Measurements from ENCODE around the gene TECR. TPM values are rescaled to one million over a fixed set of nuclear protein-coding genes. Genes with fewer than 3 reads are reported as not detected.
"Not testable (repeated sequence)": the region's sequence is repeated elsewhere in the genome, so short reads cannot be mapped to it uniquely, and the experiment has no call there.

TECR gene
- total RNA-seq, 1 experiment from 2014 or later: 181 TPM

- in situ Hi-C loops (cut with HindIII; ENCODE audit: low pct_unique_long_range_greater_than_20kb, low sequenced_read_pairs); DNase-seq (ENCODE audit: low read depth): not testable (repeated sequence)
Measured at GRCh38 chr19:14613399-14614098, 84.2 kb downstream of the TECR start.

- no peak for DNase-seq (ENCODE audit: low read depth)
- in situ Hi-C loops (cut with HindIII; ENCODE audit: low pct_unique_long_range_greater_than_20kb, low sequenced_read_pairs): no loop called here
Measured at GRCh38 chr19:14614099-14614412, 84.7 kb downstream of the TECR start.

Other genes starting within 250 kb of the TECR start
- gene ADGRE5, start 148.2 kb upstream of the TECR start, total RNA-seq (2014; rRNA removed; shearing (Covaris generic); ENCODE audit: low replicate concordance): 80.1 and 111 TPM in 2 replicates
- 165 and 194 TPM in 2 replicates for gene DDX39A, start 110.3 kb upstream of the TECR start, total RNA-seq (2014; rRNA removed; shearing (Covaris generic); ENCODE audit: low replicate concordance)
- gene PKN1, start 96.3 kb upstream of the TECR start, total RNA-seq (2014; rRNA removed; shearing (Covaris generic); ENCODE audit: low replicate concordance): 198 and 223 TPM in 2 replicates
- gene PTGER1, start 54.2 kb upstream of the TECR start, total RNA-seq (2014; rRNA removed; shearing (Covaris generic); ENCODE audit: low replicate concordance): 0.24 TPM in 1 of 2 replicates, not detected in the other
- gene GIPC1, start 33.5 kb upstream of the TECR start, total RNA-seq (2014; rRNA removed; shearing (Covaris generic); ENCODE audit: low replicate concordance): 321 and 340 TPM in 2 replicates
- 160 and 173 TPM in 2 replicates for gene DNAJB1, start 11.2 kb upstream of the TECR start, total RNA-seq (2014; rRNA removed; shearing (Covaris generic); ENCODE audit: low replicate concordance)
- gene NDUFB7, start 42.5 kb downstream of the TECR start, total RNA-seq (2014; rRNA removed; shearing (Covaris generic); ENCODE audit: low replicate concordance): 350 and 590 TPM in 2 replicates
- gene CLEC17A, start 53.5 kb downstream of the TECR start, total RNA-seq (2014; rRNA removed; shearing (Covaris generic); ENCODE audit: low replicate concordance): not detected in 2 replicates
- gene ADGRE3, start 145.2 kb downstream of the TECR start, total RNA-seq (2014; rRNA removed; shearing (Covaris generic); ENCODE audit: low replicate concordance): not detected in 2 replicates
- 0.84 and 2.3 TPM in 2 replicates for gene ZNF333, start 160.5 kb downstream of the TECR start, total RNA-seq (2014; rRNA removed; shearing (Covaris generic); ENCODE audit: low replicate concordance)
- not detected in 2 replicates for gene ADGRE2, start 249.0 kb downstream of the TECR start, total RNA-seq (2014; rRNA removed; shearing (Covaris generic); ENCODE audit: low replicate concordance)

All from Caki2 (cell line).